Measurements from ENCODE around the gene FERMT3. TPM values are rescaled to one million over a fixed set of nuclear protein-coding genes. Genes with fewer than 3 reads are reported as not detected.

FERMT3 gene
- total RNA-seq: 0.30 and 1.7 TPM in 2 replicates

DNA sequence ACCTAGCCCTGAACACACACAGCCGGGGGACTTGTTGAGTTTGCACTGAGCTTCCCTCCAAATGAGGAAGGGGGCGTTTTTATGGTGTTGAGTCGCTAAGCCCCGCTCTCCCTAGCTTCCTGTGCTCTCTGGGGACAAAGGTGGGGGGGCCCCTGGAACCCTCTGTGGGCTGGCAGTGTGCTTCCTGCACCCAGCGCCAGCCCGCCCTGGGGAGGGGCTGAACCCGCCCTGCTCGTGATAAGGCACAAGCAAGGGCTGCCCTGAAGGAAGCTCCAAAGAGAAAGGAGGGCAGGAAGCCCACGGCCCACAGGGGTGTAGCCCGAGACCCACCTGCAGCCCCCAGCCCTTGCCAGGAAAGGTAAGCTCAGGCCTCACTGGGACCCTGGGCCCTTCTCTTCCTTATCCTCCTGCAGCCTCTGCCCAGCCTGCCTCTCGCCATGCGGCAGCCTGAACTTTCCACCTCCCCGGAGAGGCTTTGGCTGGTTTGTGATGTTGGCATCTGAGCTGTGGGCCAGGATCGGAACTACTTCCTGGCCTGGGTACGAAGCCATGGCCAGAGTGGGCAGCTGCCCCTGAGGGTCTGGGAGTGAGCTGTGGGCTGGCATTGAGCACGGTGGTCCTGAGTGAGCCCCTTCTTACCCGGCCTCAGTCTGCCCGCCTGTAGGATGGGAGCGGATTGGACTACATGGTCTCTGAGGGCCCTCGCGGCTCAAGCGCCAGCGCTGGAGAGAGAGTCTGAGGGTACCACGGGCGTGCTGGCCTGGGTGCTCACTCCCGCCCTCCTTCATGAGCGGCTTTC, at the start of gene FERMT3:
TSS of gene FERMT3 (plus strand) at position 265 of the 799 bp plus-strand sequence. CDS start 644 bp downstream, outside the sequence.

DNA sequence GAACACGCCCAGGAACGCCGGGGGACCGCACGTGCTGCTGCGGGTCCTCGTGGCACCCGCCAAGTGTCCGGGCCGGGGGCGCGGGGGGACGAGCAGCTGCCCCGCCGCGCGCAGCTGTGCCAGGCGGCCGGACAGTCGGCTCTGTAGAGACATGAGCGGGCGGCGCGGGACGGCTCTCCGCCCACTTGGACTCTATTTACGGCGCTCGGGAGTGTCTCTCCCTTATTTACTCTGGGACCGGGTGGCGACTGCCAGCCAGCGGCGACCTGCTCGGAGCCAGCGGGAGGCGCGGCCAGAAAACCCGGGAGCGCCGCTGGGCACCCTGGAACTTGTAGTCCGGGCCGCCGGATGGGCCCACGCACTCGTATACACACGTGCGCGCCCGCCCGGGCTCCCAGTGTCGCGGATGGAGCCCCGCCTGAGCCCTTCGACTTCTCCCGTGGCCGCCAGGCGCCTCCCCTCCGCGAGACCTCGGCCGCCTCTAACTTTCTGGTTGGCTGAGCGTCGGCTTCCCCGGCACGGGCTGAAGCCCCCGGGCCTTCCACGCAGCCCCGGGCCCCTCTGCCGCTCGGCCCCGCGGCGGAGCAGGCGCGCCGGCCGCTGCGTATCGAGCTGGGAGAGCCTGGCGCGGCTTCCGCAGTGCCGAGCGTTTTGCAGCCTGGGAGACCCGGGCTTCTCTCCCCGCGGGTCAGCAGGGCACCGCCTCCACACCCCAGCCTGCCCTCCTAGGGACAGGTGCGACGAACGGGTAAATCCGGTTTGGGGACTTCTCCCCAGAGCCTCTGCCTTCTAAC, 40.5 kb upstream of the FERMT3 start, which contains the start of gene MACROD1:
TSS of gene MACROD1 (minus strand) at position 272 of the 794 bp plus-strand sequence. CDS start at position 153, 119 bp downstream.

DNA sequence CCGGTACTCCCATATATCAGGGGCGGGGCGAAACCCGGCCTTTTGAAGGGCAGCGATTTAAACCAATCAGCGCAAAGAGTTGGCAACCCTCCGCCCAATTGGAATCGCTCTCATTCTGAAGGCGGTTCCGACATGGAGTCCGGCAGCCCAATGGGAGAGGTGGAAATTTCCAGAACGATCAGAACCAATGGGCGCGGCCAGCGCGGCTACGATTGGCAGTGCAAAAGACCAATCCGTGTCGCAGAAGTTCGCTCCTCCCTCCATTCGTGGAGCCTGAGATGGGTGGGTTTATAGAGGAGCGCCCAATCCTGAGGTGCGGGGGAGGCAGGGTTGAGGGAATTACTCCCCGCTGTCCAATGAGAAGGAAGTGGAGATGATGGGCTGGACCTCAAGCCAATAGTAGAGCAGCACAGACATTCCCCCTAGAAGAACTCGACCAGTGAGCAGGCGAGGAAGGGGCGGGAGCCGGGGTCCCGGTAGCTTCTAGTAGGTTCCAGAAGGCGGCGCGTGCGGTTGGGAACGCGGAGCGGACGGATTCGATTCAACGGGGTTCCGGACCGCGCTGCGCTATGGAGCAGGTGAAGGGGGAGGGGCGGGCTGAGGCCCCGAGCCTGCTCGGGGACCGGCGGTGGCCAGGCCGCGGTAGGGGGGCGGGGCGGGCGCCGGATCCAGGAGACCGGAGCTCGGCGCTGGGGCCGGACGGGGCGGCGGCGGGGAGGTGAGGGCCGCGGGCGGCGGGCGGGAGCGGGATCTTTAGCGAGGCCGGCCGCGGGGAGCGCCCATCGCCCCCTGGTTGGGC, 20.6 kb upstream of the FERMT3 start, which contains the start of gene STIP1:
TSS of gene STIP1 (plus strand) at position 479 of the 799 bp plus-strand sequence. CDS start at position 570, 91 bp downstream.

DNA sequence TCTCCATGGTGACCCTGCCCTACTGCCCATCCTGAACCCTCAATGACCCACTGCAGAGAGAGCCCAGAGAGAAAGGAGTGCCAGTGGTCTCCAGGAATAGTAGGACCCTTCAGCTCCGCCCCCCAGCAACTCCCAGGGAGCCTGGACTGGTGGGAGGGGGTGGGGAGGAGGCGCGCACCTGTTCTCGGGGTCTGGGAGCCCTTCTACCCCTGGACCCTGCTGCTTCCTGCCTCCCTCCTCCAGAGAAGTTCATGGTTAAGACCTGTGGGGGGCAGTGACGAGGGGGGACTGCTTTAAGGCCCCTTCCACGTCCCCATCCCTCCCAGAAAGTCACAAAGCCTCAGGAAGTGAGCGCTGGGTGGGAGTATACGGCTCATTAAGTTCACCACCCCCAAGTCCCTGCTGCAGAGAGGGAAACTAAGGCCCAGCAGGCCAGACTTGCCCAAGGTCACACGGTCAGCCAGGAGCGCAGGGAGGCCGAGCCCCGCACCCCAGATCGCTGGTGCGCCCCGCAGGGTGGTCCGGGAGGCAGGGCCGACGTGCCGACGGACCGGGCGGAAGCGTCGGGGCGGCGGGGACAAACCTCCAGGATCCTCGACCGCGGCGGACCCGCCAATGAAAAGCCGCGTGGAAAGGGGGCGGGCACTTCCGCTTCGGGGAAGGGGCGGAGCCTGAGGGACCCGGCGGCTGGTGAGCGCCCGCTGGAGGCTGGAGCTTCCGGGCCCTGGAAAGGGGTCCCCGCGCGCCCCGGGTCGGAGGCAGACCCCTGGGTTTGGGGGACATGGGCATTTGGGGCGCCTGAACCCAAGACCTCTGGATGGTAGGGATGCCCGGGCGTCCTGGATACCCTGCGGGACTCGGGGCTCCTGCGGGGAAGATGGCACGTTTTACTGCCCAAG, 19.3 kb downstream of the FERMT3 start, which contains the start of the genes NUDT22 and TRPT1:
TSS of gene NUDT22 (plus strand) at position 667 of the 899 bp plus-strand sequence. CDS start 379 bp downstream, outside the sequence.
TSS of gene TRPT1 (minus strand) at position 579 of the 899 bp plus-strand sequence. CDS start at position 253, 326 bp downstream.

GRCh38 chr11:64230171-64230984, 23.9 kb downstream of the FERMT3 start, which contains the start of gene DNAJC4:
Gene DNAJC4, plus strand, starts transcription at chr11:64230548. Its CDS starts 307 bp downstream, at chr11:64230855.

DNA sequence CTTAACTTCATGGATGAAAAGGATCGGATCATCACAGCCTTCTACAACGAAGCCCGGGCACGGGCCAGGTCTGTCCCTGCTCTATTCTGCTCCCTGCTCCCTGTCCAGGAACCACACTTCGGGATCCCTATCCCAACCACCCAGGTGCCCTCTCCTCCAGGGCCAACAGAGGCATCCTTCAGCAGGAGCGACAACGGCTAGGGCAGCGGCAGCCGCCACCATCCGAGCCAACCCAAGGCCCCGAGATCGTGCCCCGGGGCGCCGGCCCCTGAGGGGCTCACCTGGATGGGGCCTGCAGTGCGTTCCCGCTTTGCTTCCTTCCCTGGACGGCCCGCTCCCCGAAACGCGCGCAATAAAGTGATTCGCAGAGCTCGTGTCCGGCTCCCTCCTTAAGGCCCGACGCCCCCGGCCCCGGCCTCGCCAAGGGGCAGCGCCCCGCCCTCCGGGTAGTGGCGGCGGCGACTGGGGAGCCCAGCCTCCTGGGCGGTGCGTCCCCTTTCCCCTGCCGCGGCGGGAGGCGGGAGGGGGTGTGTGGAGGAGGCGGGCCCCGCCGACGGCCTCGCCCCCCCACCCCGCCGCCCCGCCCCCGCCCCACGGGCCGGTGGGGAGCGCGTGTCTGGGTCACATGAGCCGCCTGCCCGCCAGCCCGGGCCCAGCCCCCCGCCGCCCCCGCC, 27.5 kb downstream of the FERMT3 start, which contains the start of gene VEGFB:
TSS of gene VEGFB (plus strand) at position 672 of the 674 bp plus-strand sequence. CDS start 250 bp downstream, outside the sequence.

DNA sequence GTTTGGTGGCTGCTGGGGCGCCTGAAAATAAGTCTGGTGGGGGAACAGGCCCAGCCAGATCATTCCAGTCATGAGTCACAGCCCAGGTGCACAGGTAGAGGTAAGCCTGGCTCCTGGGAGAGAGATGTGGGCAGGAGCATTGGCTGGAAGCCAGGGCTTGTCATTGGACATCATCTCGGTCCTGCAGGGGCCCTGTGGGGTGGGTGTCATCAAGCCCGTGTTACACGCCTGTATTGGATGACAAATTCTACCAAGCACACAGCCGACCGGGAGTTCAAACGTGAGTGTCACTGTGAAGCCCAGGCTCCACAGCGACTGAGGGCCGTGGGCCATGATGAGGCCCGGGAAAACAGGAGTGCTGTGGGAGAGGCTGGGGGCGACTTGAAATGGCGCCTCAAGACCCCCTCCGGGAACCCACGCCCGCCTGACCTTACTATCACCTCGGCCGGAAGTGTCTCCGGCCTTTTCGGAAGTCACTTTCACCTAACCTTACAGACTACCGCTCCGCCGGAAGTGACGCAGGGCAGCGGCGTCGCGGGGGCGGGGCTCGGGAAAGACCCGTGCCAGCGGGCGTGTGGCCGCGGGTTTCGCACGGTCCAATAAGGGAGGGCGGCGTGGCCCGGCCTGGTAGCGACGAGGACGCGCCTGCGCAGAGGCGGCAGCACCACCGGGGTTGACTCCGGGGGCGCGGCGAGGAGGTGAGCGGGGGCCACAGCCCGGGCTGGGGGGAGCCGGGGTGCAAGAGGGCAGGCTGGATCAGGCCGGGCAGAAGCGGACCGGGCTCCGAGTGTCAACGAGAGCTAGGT, 34.1 kb downstream of the FERMT3 start, which contains the start of gene FKBP2:
TSS of gene FKBP2 (plus strand) at position 661 of the 806 bp plus-strand sequence. CDS start 1,293 bp downstream, outside the sequence.

DNA sequence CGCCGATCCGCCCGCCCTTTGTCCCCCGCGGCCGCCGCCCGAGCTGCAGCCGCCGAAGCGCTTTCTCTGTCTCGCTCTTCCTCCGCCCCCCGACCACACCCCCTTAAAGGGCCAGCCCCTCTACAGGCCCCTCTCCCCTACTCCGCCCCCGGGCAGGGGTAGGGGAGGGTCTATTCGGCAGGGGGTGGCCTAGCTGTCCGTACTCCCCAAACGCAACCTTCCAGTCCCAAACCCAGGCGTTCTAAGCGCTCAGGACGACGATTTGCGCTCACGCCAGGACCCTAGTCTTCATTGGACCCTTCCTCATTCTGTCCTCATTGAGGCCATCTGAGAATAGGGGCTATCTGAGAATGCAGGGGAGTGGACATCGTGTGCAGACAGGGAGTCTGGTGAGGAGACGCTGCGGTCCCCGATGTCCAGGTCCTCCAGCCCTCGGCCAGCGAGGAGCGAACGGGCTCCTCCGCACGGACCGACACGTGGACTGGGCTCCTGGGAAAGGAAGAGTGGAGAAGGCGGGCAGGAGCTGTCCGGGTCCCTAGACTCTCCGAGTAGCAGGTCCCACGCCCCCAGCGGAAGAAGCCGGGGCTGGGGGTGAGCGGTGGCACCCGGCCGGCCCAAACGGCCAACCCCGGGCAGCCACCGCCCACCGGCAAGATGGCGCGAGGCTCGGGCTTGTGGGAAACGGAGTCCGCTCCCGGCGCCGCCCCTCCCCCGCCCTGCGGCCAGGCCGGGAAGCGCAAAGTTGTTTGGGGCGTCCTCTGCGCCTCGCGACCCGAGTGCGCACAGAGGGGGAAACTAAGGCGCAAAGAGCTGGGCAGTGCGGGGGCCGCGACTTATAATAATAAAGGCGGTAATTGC, 40.6 kb downstream of the FERMT3 start, which contains the start of gene PPP1R14B:
TSS of gene PPP1R14B (minus strand) at position 73 of the 858 bp plus-strand sequence. CDS start 270 bp downstream, outside the sequence.

GRCh38 chr11:64251016-64251752, 44.7 kb downstream of the FERMT3 start, which contains the start of gene PLCB3:
Gene PLCB3, plus strand, starts transcription at chr11:64251530. Its CDS starts 120 bp downstream, at chr11:64251650.

Other genes with a start within 250 kb of the FERMT3 start
- gene COX8A, start 232.1 kb upstream of the FERMT3 start, total RNA-seq: 255 and 284 TPM in 2 replicates
- 42.8 and 45.6 TPM in 2 replicates for gene OTUB1, start 220.3 kb upstream of the FERMT3 start, total RNA-seq
- 0.09 and 0.59 TPM in 2 replicates for gene FLRT1, start 170.8 kb upstream of the FERMT3 start, total RNA-seq
- gene MACROD1, start 40.6 kb upstream of the FERMT3 start, total RNA-seq: 9.8 and 15.1 TPM in 2 replicates
- 90.0 and 203 TPM in 2 replicates for gene STIP1, start 20.6 kb upstream of the FERMT3 start, total RNA-seq
- gene TRPT1, start 19.5 kb downstream of the FERMT3 start, total RNA-seq: 27.6 and 29.4 TPM in 2 replicates
- 45.1 and 49.0 TPM in 2 replicates for gene NUDT22, start 19.6 kb downstream of the FERMT3 start, total RNA-seq
- gene DNAJC4, start 23.8 kb downstream of the FERMT3 start, total RNA-seq: 10.8 and 13.7 TPM in 2 replicates
- 28.2 and 32.9 TPM in 2 replicates for gene VEGFB, start 27.9 kb downstream of the FERMT3 start, total RNA-seq
- 53.1 and 63.8 TPM in 2 replicates for gene FKBP2, start 34.4 kb downstream of the FERMT3 start, total RNA-seq
- 175 and 215 TPM in 2 replicates for gene PPP1R14B, start 40.2 kb downstream of the FERMT3 start, total RNA-seq
- gene PLCB3, start 44.8 kb downstream of the FERMT3 start, total RNA-seq: 29.4 and 53.7 TPM in 2 replicates
- gene BAD, start 77.9 kb downstream of the FERMT3 start, total RNA-seq: 31.4 and 48.1 TPM in 2 replicates
- gene GPR137, start 79.1 kb downstream of the FERMT3 start, total RNA-seq: 9.2 and 11.9 TPM in 2 replicates
- not detected in 2 replicates for gene KCNK4, start 84.6 kb downstream of the FERMT3 start, total RNA-seq
- gene CATSPERZ, start 93.6 kb downstream of the FERMT3 start, total RNA-seq: 0.28 TPM in 1 of 2 replicates, not detected in the other
- 24.1 and 28.5 TPM in 2 replicates for gene ESRRA, start 98.8 kb downstream of the FERMT3 start, total RNA-seq
- 157 and 327 TPM in 2 replicates for gene TRMT112, start 110.8 kb downstream of the FERMT3 start, total RNA-seq
- 173 and 330 TPM in 2 replicates for gene PRDX5, start 111.4 kb downstream of the FERMT3 start, total RNA-seq
- gene CCDC88B, start 133.5 kb downstream of the FERMT3 start, total RNA-seq: 1.3 and 1.5 TPM in 2 replicates
- 24.1 and 45.3 TPM in 2 replicates for gene RPS6KA4, start 152.4 kb downstream of the FERMT3 start, total RNA-seq